Aorta (tissue), 5 donors: ENCODE measurements around the gene RPN2. TPM values are rescaled to one million over a fixed set of nuclear protein-coding genes. Genes with fewer than 3 reads are reported as not detected.

Experiments used
- ATAC-seq: fragments of 200-7000 bp; cut with Tn5 transposase; one replicate; pipeline ENCODE4 v1.9.1; 2022; ENCODE audit warnings: moderate library complexity; ENCODE audit not compliant: low FRiP score
- DNase-seq, 2 donors: peaks; one replicate each; pipeline ENCODE4 v3.0.0-alpha.2; 2020
- H3K27ac ChIP-seq, 2 donors: one replicate each; pipeline ENCODE4 v1.5.1; 2013; ENCODE audit warnings: low read length in 2 of 2, mild to moderate bottlenecking in 2 of 2, moderate library complexity in 2 of 2, control low read depth in 1 of 2, inconsistent platforms in 1 of 2, low read depth in 1 of 2
- H3K27me3 ChIP-seq, 2 donors: one replicate each; pipeline ENCODE4 v1.6.1; 2013; ENCODE audit warnings: control low read depth in 1 of 2, low read length in 1 of 2, mild to moderate bottlenecking in 1 of 2, moderate library complexity in 1 of 2; ENCODE audit not compliant: insufficient read depth in 2 of 2, control insufficient read depth in 1 of 2
- H3K36me3 ChIP-seq, 2 donors: one replicate each; pipeline ENCODE4 v1.6.1; 2013; ENCODE audit warnings: control low read depth in 1 of 2, low read length in 1 of 2, mild to moderate bottlenecking in 1 of 2; ENCODE audit not compliant: insufficient read depth in 2 of 2, control insufficient read depth in 1 of 2
- H3K4me1 ChIP-seq, 2 donors: one replicate each; pipeline ENCODE4 v1.6.1; 2013; ENCODE audit warnings: low read length in 2 of 2, control low read depth in 1 of 2, mild to moderate bottlenecking in 1 of 2, moderate library complexity in 1 of 2; ENCODE audit not compliant: insufficient read depth in 2 of 2, control insufficient read depth in 1 of 2
- H3K4me3 ChIP-seq, 2 donors: one replicate each; pipeline ENCODE4 v1.5.1; 2013; ENCODE audit warnings: low read length in 2 of 2, control low read depth in 1 of 2, mild to moderate bottlenecking in 1 of 2
- H3K9me3 ChIP-seq: one replicate; pipeline ENCODE4 v1.6.1; 2013; ENCODE audit warnings: mild to moderate bottlenecking, low read length; ENCODE audit not compliant: control insufficient read depth
- WGBS, 2 donors: extraction: QIAGEN DNeasy Blood & Tissue Kit; methylation state at CpG; one replicate each; pipeline ENCODE4 v1.1.7; 2013; 5-methylcytosine and 5-hydroxymethylcytosine counted together
- intact Hi-C, 2 donors: fragments of 100-400 bp; cut with DNase I; formaldehyde crosslinking; loops; one replicate each; pipeline versions ENCODE4 v1.14.2 to v1.15.0; 2022
- polyA plus RNA-seq, 2 donors: library from polyadenylated mRNA; stranded (reverse); fragments of 200-250 nt; gene quantifications; one replicate each; pipeline ENCODE4 v1.2.3, GENCODE V29; 2013
- total RNA-seq, 2 donors: library from RNA; stranded (reverse); fragmentation: NEBNext Ultra II Directional; extraction: Animal tissue kit (Norgen Biotek cat#: 25700); gene quantifications; one replicate each; pipeline ENCODE4 v1.2.1, GENCODE V29; 2021
- donor health status: healthy with polysubstance abuse.
- donor health status: Bipolar disorder and iron deficiency.
- donor health status: DM: no; HTN: no; CAD: no.
- donor health status: DM: no; HTN: no; CAD: no.
- donor health status: DM: yes; HTN: yes; CAD: no.

RPN2 gene
- total and polyA plus RNA-seq, 4 donors: 47.2 to 137 (median 121) TPM

GRCh38 chr20:37209661-37210314 lies 30.7 kb downstream of the RPN2 start:
- no peak for DNase-seq
- 84 to 86% methylated on average over 6 of the region's 6 CpGs for WGBS, 2 donors
- Histone ChIP-seq H3K4me1 (no peaks in the 10 kb centered on the region), H3K27me3 (no peaks in the 10 kb centered on the region), H3K36me3 (peaks cover 11% of the 10 kb centered on the region in 2 donors), H3K27ac (no peak overlapping the region), H3K9me3 (no peaks in the 10 kb centered on the region), H3K4me3 (no peak overlapping the region)
- ATAC-seq: no peak
- intact Hi-C loops: no loop called here

- Histone ChIP-seq H3K9me3 (no peaks in the 10 kb centered on the region), H3K27me3 (no peaks in the 10 kb centered on the region), H3K27ac (no peak overlapping the region), H3K36me3 (peaks cover 0 to 4% of the 10 kb centered on the region in 2 donors), H3K4me1 (peaks cover 2 to 4% of the 10 kb centered on the region in 2 donors), H3K4me3 (no peak overlapping the region)
- WGBS, 2 donors: 92 to 98% methylated on average over 4 of the region's 4 CpGs
- DNase-seq (no peak), ATAC-seq (no peak)
- intact Hi-C loops: no loop called here
Observed at GRCh38 chr20:37218441-37218840, 39.3 kb downstream of the RPN2 start.

- 72 to 88% methylated on average over 4 of the region's 4 CpGs for WGBS, 2 donors
- ATAC-seq (no peak), DNase-seq (no peak)
- Histone ChIP-seq H3K27ac (no peak overlapping the region), H3K4me1 (peaks cover 2 to 4% of the 10 kb centered on the region in 2 donors), H3K27me3 (no peaks in the 10 kb centered on the region), H3K36me3 (peaks cover 3 to 5% of the 10 kb centered on the region in 2 donors), H3K9me3 (no peaks in the 10 kb centered on the region), H3K4me3 (no peak overlapping the region)
- intact Hi-C loops: no loop called here
Observed at GRCh38 chr20:37218976-37219375, 39.8 kb downstream of the RPN2 start.

- peak overlapping the region; percentile 36 to 82 for H3K27ac ChIP-seq
Observed at GRCh38 chr20:37219751-37220668, 40.9 kb downstream of the RPN2 start.

GRCh38 chr20:37220731-37221130 lies 41.6 kb downstream of the RPN2 start:
- no peaks in the 10 kb centered on the region for H3K9me3 ChIP-seq
- H3K36me3 ChIP-seq: peaks cover 6 to 7% of the 10 kb centered on the region in 2 donors
- H3K27ac ChIP-seq: peak overlapping the region; percentile 36 to 59
- ATAC-seq: peak; percentile 44
- 3 to 6% methylated on average over 3 of the region's 3 CpGs for WGBS, 2 donors
- H3K4me1 ChIP-seq: peaks cover 2 to 4% of the 10 kb centered on the region in 2 donors
- no peak overlapping the region for H3K4me3 ChIP-seq
- DNase-seq: no peak
- H3K27me3 ChIP-seq: no peaks in the 10 kb centered on the region
- intact Hi-C loops: no loop called here

More at GRCh38 chr20:37219751-37220668, 40.9 kb downstream of the RPN2 start:
- peaks cover 4 to 6% of the 10 kb centered on the region in 2 donors for H3K36me3 ChIP-seq
- H3K4me1 ChIP-seq: peaks cover 2 to 4% of the 10 kb centered on the region in 2 donors
- no peak for ATAC-seq
- intact Hi-C loops: no loop called here
- no peak overlapping the region for H3K4me3 ChIP-seq
- WGBS, 2 donors: 43 to 45% methylated on average over 10 of the region's 10 CpGs
- no peak for DNase-seq
- H3K27me3 ChIP-seq: no peaks in the 10 kb centered on the region
- no peaks in the 10 kb centered on the region for H3K9me3 ChIP-seq

- Histone ChIP-seq H3K4me1 (peaks cover 2 to 4% of the 10 kb centered on the region in 2 donors), H3K27me3 (no peaks in the 10 kb centered on the region), H3K36me3 (peaks cover 6 to 8% of the 10 kb centered on the region in 2 donors), H3K4me3 (no peak overlapping the region), H3K27ac (no peak overlapping the region), H3K9me3 (no peaks in the 10 kb centered on the region)
- intact Hi-C loops: no loop called here
- ATAC-seq (no peak), DNase-seq (no peak)
- WGBS, 2 donors: 93 to 95% methylated on average over 4 of the region's 4 CpGs
Observed at GRCh38 chr20:37222086-37222485, 43.0 kb downstream of the RPN2 start.

- Histone ChIP-seq H3K4me1 (peaks cover 2 to 6% of the 10 kb centered on the region in 2 donors), H3K27me3 (no peaks in the 10 kb centered on the region), H3K27ac (no peak overlapping the region), H3K9me3 (no peaks in the 10 kb centered on the region), H3K4me3 (no peak overlapping the region), H3K36me3 (peaks cover 6 to 8% of the 10 kb centered on the region in 2 donors)
- DNase-seq (no peak), ATAC-seq (no peak)
- intact Hi-C loops: no loop called here
Observed at GRCh38 chr20:37223053-37223452, 43.9 kb downstream of the RPN2 start.

GRCh38 chr20:37225146-37225545 lies 46.0 kb downstream of the RPN2 start:
- Histone ChIP-seq H3K9me3 (no peaks in the 10 kb centered on the region), H3K27ac (no peak overlapping the region), H3K36me3 (peaks cover 6 to 15% of the 10 kb centered on the region in 2 donors), H3K27me3 (no peaks in the 10 kb centered on the region), H3K4me3 (no peak overlapping the region), H3K4me1 (peaks cover 2 to 4% of the 10 kb centered on the region in 2 donors)
- WGBS, 2 donors: 16 to 35% methylated on average over 5 of the region's 5 CpGs
- no peak for DNase-seq
- ATAC-seq: no peak
- intact Hi-C loops: no loop called here
